Stimulated activated naive CD4-positive, alpha-beta T cell treated with Interleukin-2 at 50 U/mL for 16 hours (primary cell): Measurements from ENCODE around the gene NRGN.

Experiments
- DNase-seq: peaks from one replicate; lab custom pipeline; 2025; lab: John Stamatoyannopoulos, UW

NRGN gene

GRCh38 chr11:124739479-124740276 is at the start of gene NRGN:
TSS of gene NRGN (plus strand) at chr11:124739942. CDS start at chr11:124740085, 143 bp downstream.
- DNase-seq, result peak; percentile 76

GRCh38 chr11:124693142-124693541 is 46.6 kb upstream of the NRGN start:
- DNase-seq, result no peak

- DNase-seq, result no peak
These were observed 40.2 kb upstream of the NRGN start for GRCh38 chr11:124699547-124699946.

GRCh38 chr11:124700028-124700427 is 39.7 kb upstream of the NRGN start:
- DNase-seq, result no peak

- DNase-seq, result no peak
These were observed 31.9 kb upstream of the NRGN start for GRCh38 chr11:124707829-124708228.

- no peak for DNase-seq
These were observed 27.4 kb upstream of the NRGN start for GRCh38 chr11:124712392-124712791.

GRCh38 chr11:124716591-124716990 is 23.2 kb upstream of the NRGN start:
- DNase-seq, result no peak

GRCh38 chr11:124717421-124717785 is 22.3 kb upstream of the NRGN start:
- DNase-seq, result no peak

- DNase-seq, result no peak
These were observed 21.7 kb upstream of the NRGN start for GRCh38 chr11:124717786-124718651.

- no peak for DNase-seq
These were observed 20.9 kb upstream of the NRGN start for GRCh38 chr11:124718801-124719200.

GRCh38 chr11:124719534-124719933 is 20.2 kb upstream of the NRGN start:
- no peak for DNase-seq

- DNase-seq, result no peak
These were observed 17.6 kb upstream of the NRGN start for GRCh38 chr11:124722176-124722575.

- DNase-seq, result no peak
These were observed 14.6 kb upstream of the NRGN start for GRCh38 chr11:124724979-124725718.

- DNase-seq, result no peak
These were observed 14.0 kb upstream of the NRGN start for GRCh38 chr11:124725719-124726105.

- DNase-seq, result no peak
These were observed 12.3 kb upstream of the NRGN start for GRCh38 chr11:124727474-124727873.

- no peak for DNase-seq
These were observed 11.6 kb upstream of the NRGN start for GRCh38 chr11:124728134-124728533.

- DNase-seq, result no peak
These were observed 10.2 kb upstream of the NRGN start for GRCh38 chr11:124729571-124729970.

- no peak for DNase-seq
These were observed 7.5 kb upstream of the NRGN start for GRCh38 chr11:124732230-124732629.

GRCh38 chr11:124736736-124737135 is 3.0 kb upstream of the NRGN start:
- DNase-seq, result no peak

GRCh38 chr11:124737638-124738305 is 2.0 kb upstream of the NRGN start:
- DNase-seq, result no peak

- no peak for DNase-seq
These were observed 846 bp upstream of the NRGN start for GRCh38 chr11:124738713-124739478.
